ENCODE results near the gene CYTH1.
"Not testable (repeated sequence)": the region's sequence is repeated elsewhere in the genome, so short reads cannot be mapped to it uniquely, and the experiment has no call there.

CYTH1 gene

GRCh38 chr17:78781104-78781892 is 775 bp downstream of the CYTH1 start:
- DNase-seq (ENCODE audit: extremely low spot score) = peak; percentile 44
- CTCF ChIA-PET = interaction anchor here (0.6 kb wide), 1 partner anchor 12 kb away, joined by 3 read pairs; no protein-coding TSS in a partner anchor
- POLR2A ChIA-PET = no interaction called here
- TF ChIP-seq PKNOX1 (IDR thresholded peaks at IDR 0.05) (0 out of 2 replicates have a peak, but pooled peaks have one; percentile 30), FOXA1 (IDR thresholded peaks at IDR 0.05) (no peak), ZNF384 (IDR thresholded peaks at IDR 0.05) (peak; percentile 87), BHLHE40 (IDR thresholded peaks at IDR 0.05; ENCODE audit: borderline replicate concordance) (no peak), FOXK2 (IDR thresholded peaks at IDR 0.05) (no peak)

GRCh38 chr17:78780335-78780734 is 1.7 kb downstream of the CYTH1 start:
- no peak for DNase-seq (ENCODE audit: extremely low spot score)
- ChIA-PET POLR2A (no interaction called here), CTCF (interaction anchor here (0.6 kb wide), 1 partner anchor 11 kb away, joined by 3 read pairs; no protein-coding TSS in a partner anchor)
- TF ChIP-seq NFRKB (IDR thresholded peaks at IDR 0.05) (no peak), TARDBP (IDR thresholded peaks at IDR 0.05) (no peak), SP1 (IDR thresholded peaks at IDR 0.05) (no peak), L3MBTL2 (conservative IDR thresholded peaks at IDR 0.05) (no peak), CTBP1 (IDR thresholded peaks at IDR 0.05; ENCODE audit: borderline replicate concordance) (no peak), BHLHE40 (IDR thresholded peaks at IDR 0.05; ENCODE audit: borderline replicate concordance) (no peak), ZNF384 (IDR thresholded peaks at IDR 0.05) (no peak), ARNT (IDR thresholded peaks at IDR 0.05) (no peak), FOXM1 (IDR thresholded peaks at IDR 0.05; ENCODE audit: borderline replicate concordance) (no peak), FOXA1 (IDR thresholded peaks at IDR 0.05) (no peak), ELF4 (IDR thresholded peaks at IDR 0.05) (no peak), SUZ12 (IDR thresholded peaks at IDR 0.05) (no peak)

- DNase-seq (ENCODE audit: extremely low spot score) = no peak
- ChIA-PET CTCF (no interaction called here), POLR2A (no interaction called here)
- no peak for TF ChIP-seq SP1 (IDR thresholded peaks at IDR 0.05)
- TF ChIP-seq SUZ12 (IDR thresholded peaks at IDR 0.05) = no peak
- TF ChIP-seq PKNOX1 (IDR thresholded peaks at IDR 0.05) = no peak
- no peak for TF ChIP-seq HDGF (IDR thresholded peaks at IDR 0.05; ENCODE audit: borderline replicate concordance)
- no peak for TF ChIP-seq L3MBTL2 (conservative IDR thresholded peaks at IDR 0.05)
- no peak for TF ChIP-seq FOXK2 (IDR thresholded peaks at IDR 0.05)
- no peak for TF ChIP-seq BHLHE40 (IDR thresholded peaks at IDR 0.05; ENCODE audit: borderline replicate concordance)
- TF ChIP-seq ZNF384 (IDR thresholded peaks at IDR 0.05) = no peak
- TF ChIP-seq FOXA1 (IDR thresholded peaks at IDR 0.05) = no peak
- no peak for TF ChIP-seq NFRKB (IDR thresholded peaks at IDR 0.05)
- TF ChIP-seq ARNT (IDR thresholded peaks at IDR 0.05) = no peak
- TF ChIP-seq TARDBP (IDR thresholded peaks at IDR 0.05) = no peak
- TF ChIP-seq FOXM1 (IDR thresholded peaks at IDR 0.05; ENCODE audit: borderline replicate concordance) = no peak
- no peak for TF ChIP-seq CTBP1 (IDR thresholded peaks at IDR 0.05; ENCODE audit: borderline replicate concordance)
- TF ChIP-seq LEF1 (IDR thresholded peaks at IDR 0.05; ENCODE audit: borderline replicate concordance) = no peak
- TF ChIP-seq ELF4 (IDR thresholded peaks at IDR 0.05) = no peak
Measured at GRCh38 chr17:78779850-78780249, 2.2 kb downstream of the CYTH1 start.

GRCh38 chr17:78779286-78779651 is 2.8 kb downstream of the CYTH1 start:
- CTCF ChIA-PET = interaction anchor here (0.7 kb wide), 1 partner anchor 202 kb away, joined by 3 read pairs; no protein-coding TSS in a partner anchor
- DNase-seq (ENCODE audit: extremely low spot score); POLR2A ChIA-PET: not testable (repeated sequence)

- ChIA-PET POLR2A (no interaction called here), CTCF (no interaction called here)
- no peak for TF ChIP-seq CTBP1 (IDR thresholded peaks at IDR 0.05; ENCODE audit: borderline replicate concordance)
- no peak for TF ChIP-seq ZNF384 (IDR thresholded peaks at IDR 0.05)
- no peak for TF ChIP-seq FOXA1 (IDR thresholded peaks at IDR 0.05)
- TF ChIP-seq HDGF (IDR thresholded peaks at IDR 0.05; ENCODE audit: borderline replicate concordance) = no peak
- TF ChIP-seq LEF1 (IDR thresholded peaks at IDR 0.05; ENCODE audit: borderline replicate concordance) = no peak
- no peak for TF ChIP-seq FOXK2 (IDR thresholded peaks at IDR 0.05)
- TF ChIP-seq NFRKB (IDR thresholded peaks at IDR 0.05) = no peak
- no peak for TF ChIP-seq BHLHE40 (IDR thresholded peaks at IDR 0.05; ENCODE audit: borderline replicate concordance)
- TF ChIP-seq ELF4 (IDR thresholded peaks at IDR 0.05) = no peak
- no peak for TF ChIP-seq SP1 (IDR thresholded peaks at IDR 0.05)
- no peak for TF ChIP-seq PKNOX1 (IDR thresholded peaks at IDR 0.05)
- no peak for TF ChIP-seq SUZ12 (IDR thresholded peaks at IDR 0.05)
- no peak for TF ChIP-seq TARDBP (IDR thresholded peaks at IDR 0.05)
- no peak for TF ChIP-seq ARNT (IDR thresholded peaks at IDR 0.05)
- DNase-seq (ENCODE audit: extremely low spot score) = no peak
Measured at GRCh38 chr17:78777881-78778280, 4.2 kb downstream of the CYTH1 start.

GRCh38 chr17:78774956-78775571 is 7.0 kb downstream of the CYTH1 start:
- ChIA-PET CTCF (no interaction called here), POLR2A (no interaction called here)
- TF ChIP-seq BHLHE40 (IDR thresholded peaks at IDR 0.05; ENCODE audit: borderline replicate concordance) (no peak), ZNF384 (IDR thresholded peaks at IDR 0.05) (no peak), FOXM1 (IDR thresholded peaks at IDR 0.05; ENCODE audit: borderline replicate concordance) (no peak), HDGF (IDR thresholded peaks at IDR 0.05; ENCODE audit: borderline replicate concordance) (no peak), SUZ12 (IDR thresholded peaks at IDR 0.05) (no peak), TARDBP (IDR thresholded peaks at IDR 0.05) (no peak), LEF1 (IDR thresholded peaks at IDR 0.05; ENCODE audit: borderline replicate concordance) (no peak), ARNT (IDR thresholded peaks at IDR 0.05) (no peak), FOXA1 (IDR thresholded peaks at IDR 0.05) (no peak), L3MBTL2 (conservative IDR thresholded peaks at IDR 0.05) (no peak), FOXK2 (IDR thresholded peaks at IDR 0.05) (no peak), CTBP1 (IDR thresholded peaks at IDR 0.05; ENCODE audit: borderline replicate concordance) (no peak), PKNOX1 (IDR thresholded peaks at IDR 0.05) (no peak), SP1 (IDR thresholded peaks at IDR 0.05) (no peak), ELF4 (IDR thresholded peaks at IDR 0.05) (no peak), NFRKB (IDR thresholded peaks at IDR 0.05) (no peak)
- no peak for DNase-seq (ENCODE audit: extremely low spot score)

Data from HEK293T (cell line).